ENCODE results near the gene NLGN4X.
"Not testable (repeated sequence)": the region's sequence is repeated elsewhere in the genome, so short reads cannot be mapped to it uniquely, and the experiment has no call there.

NLGN4X gene

GRCh38 chrX:6002056-6002455 is 226.6 kb downstream of the NLGN4X start:
- peak; percentile 77 for DNase-seq

GRCh38 chrX:5998901-5999300 is 229.8 kb downstream of the NLGN4X start:
- no peak for DNase-seq

- no peak for DNase-seq
Observed at GRCh38 chrX:5998456-5998855, 230.2 kb downstream of the NLGN4X start.

DNA sequence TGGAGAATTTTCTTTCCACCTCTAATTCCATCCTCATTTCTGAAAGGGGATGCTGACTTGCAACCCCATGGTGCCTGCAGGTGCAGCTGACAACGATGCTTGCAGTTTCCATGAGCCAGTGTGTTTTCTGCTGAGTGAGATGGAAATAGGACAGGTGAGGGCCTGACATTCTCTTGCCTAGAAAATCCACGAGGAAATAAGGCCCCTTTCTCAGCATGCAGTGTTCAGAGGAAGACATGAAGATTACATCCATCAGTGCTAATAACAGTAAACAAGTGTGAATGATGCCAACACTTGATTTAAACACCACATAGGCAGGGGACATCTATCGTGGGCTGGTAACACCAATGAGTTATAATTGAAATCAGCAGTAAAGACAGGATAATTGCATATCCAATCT is 237.3 kb downstream of the NLGN4X start:
- no peak for DNase-seq

GRCh38 chrX:5979338-5979737 is 249.3 kb downstream of the NLGN4X start:
- no peak for DNase-seq

DNA sequence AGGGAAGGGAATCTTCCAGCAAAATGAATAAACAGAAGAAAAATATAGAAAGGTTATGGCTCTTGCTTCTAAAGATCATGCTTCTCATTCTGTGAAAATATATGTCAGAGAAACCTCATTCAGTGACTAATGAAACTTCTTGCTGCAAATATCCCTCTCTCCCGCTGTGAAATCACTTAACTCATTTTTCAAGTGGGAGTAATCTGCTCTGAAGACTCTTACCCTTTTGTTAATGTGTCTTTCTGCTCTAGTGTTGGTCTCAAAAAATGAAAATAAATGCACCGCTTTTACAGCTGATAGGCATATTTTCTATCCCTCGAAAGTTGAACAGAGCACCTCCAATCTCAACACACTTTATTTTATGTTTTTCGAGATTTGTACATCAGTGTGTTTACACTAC is 252.3 kb downstream of the NLGN4X start:
- peak; percentile 5 for DNase-seq

DNA sequence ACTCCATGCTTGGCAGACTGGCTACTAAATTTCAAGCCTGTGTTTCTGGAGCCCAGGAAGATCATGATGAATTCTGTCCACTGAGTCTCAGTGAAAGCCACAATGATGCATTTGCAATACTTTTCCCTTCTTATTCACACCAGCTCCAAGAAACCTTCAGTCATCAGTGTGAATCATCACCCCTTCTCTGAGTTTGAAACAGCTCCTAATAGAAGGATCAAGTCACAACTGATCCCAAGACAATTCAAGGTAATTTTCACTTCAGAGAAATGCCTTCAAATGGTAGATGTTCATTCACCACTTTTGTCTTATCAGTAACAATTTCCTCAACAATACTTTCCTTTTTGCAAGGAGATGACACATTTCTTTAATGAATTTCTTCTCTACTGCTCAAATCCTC is 257.4 kb downstream of the NLGN4X start:
- DNase-seq, result no peak

- DNase-seq, result no peak
Observed at GRCh38 chrX:5965406-5965805, 263.3 kb downstream of the NLGN4X start.

DNA sequence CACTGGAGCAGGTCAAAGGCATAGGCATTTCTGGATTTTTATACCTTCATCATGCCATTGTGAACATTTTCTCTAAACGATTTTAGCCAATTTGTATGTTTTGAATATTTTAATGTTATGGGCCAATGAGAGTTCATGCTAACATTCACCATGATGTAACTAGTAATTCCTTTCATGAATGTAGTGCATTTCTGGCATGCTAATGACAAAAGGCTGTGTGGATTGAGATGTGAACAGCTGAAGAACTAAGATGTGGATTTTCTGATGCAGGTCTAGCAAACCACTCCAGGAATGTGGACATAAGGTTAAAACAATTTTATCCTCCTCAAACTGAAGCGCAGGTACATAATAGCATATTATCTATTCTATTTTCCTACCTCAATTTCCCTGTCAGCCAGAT is 269.4 kb downstream of the NLGN4X start:
- DNase-seq, result no peak

DNA sequence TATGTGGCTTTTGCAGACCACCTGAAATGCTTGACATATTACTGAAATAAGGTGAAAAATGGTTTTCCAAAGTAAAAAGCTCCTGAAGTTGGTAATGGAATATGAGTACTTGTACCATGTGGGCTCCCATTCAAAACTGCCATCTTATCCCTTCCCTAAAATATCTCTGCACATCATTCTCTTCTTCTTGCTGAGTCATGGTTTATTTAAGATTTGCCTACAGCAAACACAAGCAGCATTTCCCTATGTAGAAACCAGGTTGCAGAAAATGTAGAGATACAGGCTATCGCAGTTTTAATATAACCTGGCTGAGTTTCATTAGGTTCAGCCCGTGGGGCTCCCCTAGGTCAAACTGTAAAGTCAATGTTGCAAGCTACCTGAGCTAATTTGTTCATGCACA is 270.1 kb downstream of the NLGN4X start:
- no peak for DNase-seq

DNA sequence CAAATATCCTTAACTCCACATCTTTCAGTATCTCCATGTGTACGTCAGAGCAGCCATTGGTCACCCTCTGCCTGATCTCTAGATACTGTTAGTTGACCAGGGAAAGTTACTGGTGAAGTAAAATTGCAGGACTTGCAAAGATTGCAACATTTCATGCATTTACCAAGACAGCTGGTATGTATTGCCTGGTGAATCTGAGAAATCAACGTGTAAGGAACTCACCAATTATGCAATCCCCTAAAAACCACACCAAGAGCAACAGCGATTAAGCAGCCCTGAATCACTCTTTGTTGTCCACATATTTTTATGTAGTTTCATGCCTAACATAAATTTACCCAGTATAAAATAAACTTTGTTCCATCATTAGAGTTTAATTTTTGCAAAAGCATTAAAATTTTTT is 271.2 kb downstream of the NLGN4X start:
- no peak for DNase-seq

DNA sequence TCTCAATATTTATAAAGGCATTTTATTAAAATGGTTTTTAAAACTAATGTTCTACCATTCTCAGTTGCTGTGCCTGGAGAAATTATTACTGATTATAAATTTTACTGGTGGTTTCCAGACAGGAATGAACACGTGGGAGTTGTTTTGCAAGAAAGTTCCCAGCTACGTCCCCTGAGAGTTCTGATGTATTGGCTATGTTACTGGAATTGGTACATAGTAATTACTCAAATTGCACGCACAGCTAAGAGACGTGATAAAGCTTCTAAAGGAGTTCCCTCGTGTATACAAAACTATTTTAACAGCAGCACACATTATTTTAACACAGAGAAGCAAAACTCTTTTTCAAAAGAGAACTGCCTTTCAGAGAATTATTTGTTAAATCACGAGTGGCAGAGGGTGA is 292.2 kb downstream of the NLGN4X start:
- DNase-seq, result no peak

- DNase-seq, result peak; percentile 0
Observed at GRCh38 chrX:5928224-5928623, 300.4 kb downstream of the NLGN4X start.

GRCh38 chrX:5916945-5917344 is 311.7 kb downstream of the NLGN4X start:
- no peak for DNase-seq

DNA sequence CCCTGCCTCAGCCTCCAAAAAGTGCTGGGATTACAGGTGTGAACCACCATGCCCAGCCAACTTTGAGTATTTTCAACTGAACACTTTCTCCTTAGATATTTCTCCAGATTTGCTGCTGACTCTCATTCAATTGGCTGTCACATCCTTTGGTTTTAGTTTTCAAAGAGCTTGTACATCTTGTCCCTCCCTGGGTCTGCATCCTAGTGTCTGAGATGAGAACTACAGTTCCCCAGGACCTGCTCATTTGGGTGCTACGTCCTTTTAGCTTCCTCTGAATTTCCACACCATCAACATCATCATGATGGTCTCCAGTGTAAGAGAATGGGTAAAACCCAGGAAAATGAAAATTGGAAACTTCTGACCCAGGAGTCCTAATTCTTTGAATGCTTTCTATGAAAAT is 312.9 kb downstream of the NLGN4X start:
- no peak for DNase-seq

DNA sequence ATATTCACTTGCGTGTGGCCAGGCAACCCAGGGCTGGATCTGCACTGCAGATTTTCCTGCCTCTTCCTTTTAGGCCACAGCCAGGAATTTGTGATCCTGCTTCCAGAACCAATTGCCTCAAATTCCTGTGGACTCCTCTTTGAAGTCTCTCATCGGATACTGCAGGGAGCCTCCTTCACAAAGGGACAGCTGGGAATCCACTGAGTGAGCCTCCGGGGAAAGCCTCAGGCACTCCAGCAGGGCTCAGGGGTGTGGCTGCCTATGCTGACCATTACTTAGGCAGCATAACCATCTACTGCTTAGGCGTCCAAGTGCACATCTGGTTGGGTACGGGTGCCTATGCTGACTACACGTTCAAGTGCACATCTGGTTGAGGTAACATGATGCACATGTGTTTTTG is 321.5 kb downstream of the NLGN4X start:
- no peak for DNase-seq

DNA sequence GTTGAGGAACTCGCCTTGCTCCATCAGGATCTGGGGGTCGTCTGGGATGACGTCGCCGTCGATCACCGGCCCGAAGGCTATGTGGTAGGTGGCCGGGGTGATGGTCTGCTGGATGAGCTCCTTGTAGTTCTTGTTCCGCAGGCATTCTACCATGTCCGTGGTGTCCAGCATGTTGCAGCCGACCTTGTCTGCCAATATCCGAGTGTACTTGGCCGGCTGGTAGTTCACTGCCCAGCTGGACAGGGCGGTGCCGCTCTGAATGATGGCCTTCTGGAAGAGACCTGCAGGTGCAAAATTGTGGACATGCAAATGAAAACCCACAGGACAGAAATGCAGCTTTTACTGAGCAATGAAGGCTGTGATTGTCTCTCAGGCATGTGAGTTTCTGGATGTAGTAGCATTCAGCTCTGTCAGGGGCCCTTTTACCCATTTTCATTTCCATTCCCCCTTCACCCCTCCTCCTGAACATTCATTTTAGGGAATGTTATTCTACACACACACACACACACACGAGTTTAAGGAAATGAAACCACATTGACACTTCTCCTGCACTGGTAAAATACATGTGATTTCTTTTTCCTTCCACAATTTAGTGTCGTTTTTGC is 325.0 kb downstream of the NLGN4X start:
- not testable (repeated sequence) for DNase-seq

DNA sequence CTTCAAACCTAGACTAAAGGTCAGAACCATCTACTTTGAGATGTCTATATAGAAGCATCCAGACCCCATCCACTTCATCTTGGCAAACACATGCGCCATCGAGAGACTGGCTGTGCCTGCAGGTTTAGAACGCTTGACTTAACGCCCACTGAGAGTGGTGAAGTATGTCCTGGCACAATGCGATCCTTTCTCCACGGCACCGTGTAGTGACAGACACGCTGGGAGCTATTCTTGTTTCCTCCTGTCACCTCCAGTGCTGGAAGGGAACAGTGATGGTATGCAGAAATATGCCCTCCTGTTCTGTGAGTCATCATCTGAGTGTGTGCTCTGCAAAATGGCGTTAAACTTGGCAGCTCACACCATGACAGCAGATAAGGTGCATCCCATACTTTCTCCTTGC is 330.2 kb downstream of the NLGN4X start:
- no peak for DNase-seq

GRCh38 chrX:5891378-5891777 is 337.3 kb downstream of the NLGN4X start:
- DNase-seq, result no peak

DNA sequence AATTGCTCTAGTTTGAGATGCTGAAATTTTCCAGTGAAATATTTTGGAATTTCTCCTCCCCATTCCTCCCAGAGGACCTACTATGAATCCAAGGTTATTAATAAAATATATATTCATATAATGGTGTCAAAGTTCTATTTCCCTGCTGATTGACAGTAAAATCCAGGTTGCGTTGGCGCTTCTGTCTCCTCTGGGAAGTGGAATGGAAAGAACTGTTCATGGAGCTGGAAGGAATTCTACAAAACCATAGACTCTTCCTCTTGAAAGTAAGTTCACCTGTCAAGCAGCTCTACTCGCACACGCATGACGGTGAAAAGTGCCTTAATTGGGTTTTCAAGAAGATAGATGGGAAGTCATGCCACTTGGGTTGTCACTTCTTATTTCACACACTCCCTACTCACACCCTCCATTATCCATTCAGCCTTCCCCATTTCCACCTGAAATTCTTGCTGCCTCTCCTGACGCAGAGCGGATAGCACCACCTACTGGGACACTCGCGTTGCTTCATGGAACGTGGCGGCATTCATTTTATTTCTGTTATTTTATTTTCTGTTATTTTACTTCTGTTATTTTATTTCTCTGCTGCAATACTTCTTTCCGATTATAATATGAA is 351.6 kb downstream of the NLGN4X start:
- DNase-seq, result no peak

- no peak for DNase-seq
Observed at GRCh38 chrX:5870238-5870637, 358.4 kb downstream of the NLGN4X start.

DNA sequence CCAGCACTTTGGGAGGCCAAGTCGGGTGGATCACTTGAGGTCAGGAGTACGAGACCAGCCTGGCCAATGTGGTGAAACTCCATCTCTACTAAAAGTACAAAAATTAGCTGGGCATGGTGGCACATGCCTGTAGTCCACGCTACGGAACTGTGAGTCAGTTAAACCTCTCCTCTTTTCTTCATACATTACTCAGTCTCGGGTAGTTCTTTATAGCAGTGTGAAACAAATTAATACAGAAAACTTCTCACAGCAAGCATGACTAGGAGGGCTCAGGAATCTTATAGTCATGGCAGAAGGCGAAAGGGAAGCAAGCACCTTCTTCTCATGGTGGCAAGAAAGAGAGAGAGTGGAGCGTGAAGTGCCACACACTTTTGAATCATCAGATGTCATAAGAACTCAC is 358.9 kb downstream of the NLGN4X start:
- DNase-seq, result no peak

DNA sequence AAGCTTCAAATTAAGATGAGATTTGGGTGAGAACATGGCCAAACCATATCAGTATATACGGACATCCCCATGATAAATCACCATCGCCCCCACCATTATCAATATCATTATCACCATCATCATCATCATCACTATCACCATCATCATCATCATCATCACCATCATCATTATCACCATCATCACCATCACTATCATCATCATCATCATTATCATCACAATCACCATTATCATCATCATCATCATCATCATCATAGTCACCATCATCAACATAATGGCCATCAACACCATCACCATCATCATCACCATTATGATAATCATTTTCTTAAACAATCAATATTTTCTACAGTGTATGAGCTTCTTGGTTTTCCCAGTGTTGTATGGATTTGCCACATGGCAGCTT is 360.9 kb downstream of the NLGN4X start:
- DNase-seq, result no peak

DNA sequence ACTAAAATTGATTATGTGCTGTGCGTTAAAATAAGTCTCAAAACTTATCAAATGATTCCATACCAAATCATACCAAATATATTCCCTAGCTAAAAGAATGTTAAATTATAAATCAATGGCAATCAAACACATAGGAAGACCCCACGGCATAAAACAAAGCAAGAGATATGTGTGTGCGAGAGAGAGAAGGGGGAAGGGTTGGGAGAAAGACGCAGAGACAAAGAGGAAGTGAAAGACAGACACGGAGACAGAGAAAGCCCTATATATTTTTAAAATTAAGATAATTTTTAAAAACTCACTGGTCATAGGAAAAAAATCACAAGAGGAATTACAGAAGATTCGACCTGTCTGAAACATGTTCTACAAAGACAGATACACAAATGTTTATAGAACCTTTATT is 371.4 kb downstream of the NLGN4X start:
- DNase-seq, result no peak

GRCh38 chrX:5852941-5853340 is 375.7 kb downstream of the NLGN4X start:
- DNase-seq, result no peak

Data from NCI-H510A treated with DMSO at 0.1 percent for 48 hours (cell line).